Peyer's patch (tissue), 4 donors: ENCODE data around the gene IFI30.

Source experiments
- POLR2A ChIP-seq, 2 donors: fragments of 450-650 bp; IDR thresholded peaks; one replicate each; pipeline ENCODE4 v1.5.1; 2017; ENCODE audit warnings: antibody characterized with exemption in 2 of 2, mild to moderate bottlenecking in 2 of 2, moderate library complexity in 2 of 2
- TF ChIP-seq, protein P1 (sequence below), 6 experiments: fragments of 450-650 bp in 4 of 6; fragments of 200-600 bp in 2 of 6; sonication (generic) in 1 of 6; IDR thresholded peaks; one replicate each; pipeline ENCODE4 v1.5.1; 2017 to 2019; ENCODE audit warnings: antibody characterized with exemption in 6 of 6, mild to moderate bottlenecking in 3 of 6, moderate library complexity in 1 of 6

DNA sequence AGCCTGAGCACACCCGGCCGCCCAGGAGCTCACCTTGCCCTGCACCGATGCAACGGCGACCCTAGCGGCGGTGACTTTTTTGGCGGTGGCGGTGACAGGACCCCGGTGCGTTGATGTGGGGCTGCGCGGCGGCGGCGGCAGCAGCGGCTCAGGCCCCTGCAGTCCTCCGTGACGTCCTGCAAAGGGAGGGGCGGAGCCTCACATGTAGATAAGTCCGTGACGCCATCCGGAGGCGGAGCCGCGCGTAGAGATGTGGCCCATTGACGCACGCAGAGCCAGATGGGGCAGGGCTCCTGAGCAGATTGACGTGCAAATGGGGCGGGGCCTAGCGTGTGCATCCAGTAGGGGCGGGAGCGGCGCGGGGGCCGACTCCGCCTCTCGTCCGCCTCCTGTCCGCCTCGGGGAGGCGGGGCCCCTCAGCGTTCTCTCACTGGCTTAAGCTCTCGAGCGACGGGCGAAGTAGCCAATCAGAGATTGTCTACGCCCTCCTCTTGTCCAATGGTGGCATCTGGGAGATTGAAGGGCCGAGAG lies 30.3 kb downstream of the IFI30 start, which contains the start of gene RAB3A:
- TF ChIP-seq, protein P1, sequence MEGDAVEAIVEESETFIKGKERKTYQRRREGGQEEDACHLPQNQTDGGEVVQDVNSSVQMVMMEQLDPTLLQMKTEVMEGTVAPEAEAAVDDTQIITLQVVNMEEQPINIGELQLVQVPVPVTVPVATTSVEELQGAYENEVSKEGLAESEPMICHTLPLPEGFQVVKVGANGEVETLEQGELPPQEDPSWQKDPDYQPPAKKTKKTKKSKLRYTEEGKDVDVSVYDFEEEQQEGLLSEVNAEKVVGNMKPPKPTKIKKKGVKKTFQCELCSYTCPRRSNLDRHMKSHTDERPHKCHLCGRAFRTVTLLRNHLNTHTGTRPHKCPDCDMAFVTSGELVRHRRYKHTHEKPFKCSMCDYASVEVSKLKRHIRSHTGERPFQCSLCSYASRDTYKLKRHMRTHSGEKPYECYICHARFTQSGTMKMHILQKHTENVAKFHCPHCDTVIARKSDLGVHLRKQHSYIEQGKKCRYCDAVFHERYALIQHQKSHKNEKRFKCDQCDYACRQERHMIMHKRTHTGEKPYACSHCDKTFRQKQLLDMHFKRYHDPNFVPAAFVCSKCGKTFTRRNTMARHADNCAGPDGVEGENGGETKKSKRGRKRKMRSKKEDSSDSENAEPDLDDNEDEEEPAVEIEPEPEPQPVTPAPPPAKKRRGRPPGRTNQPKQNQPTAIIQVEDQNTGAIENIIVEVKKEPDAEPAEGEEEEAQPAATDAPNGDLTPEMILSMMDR (IDR thresholded peaks at IDR 0.05), result no peak
- TF ChIP-seq POLR2A (IDR thresholded peaks at IDR 0.05), result peak; percentile 66 to 67
